ENCODE data around the gene AMZ1. TPM values are rescaled to one million over a fixed set of nuclear protein-coding genes. Genes with fewer than 3 reads are reported as not detected.

Gene AMZ1
- total RNA-seq, 4 donors from 2014 or later: 0.35 to 4.6 (median 4.4) TPM; not detected in 1

DNA sequence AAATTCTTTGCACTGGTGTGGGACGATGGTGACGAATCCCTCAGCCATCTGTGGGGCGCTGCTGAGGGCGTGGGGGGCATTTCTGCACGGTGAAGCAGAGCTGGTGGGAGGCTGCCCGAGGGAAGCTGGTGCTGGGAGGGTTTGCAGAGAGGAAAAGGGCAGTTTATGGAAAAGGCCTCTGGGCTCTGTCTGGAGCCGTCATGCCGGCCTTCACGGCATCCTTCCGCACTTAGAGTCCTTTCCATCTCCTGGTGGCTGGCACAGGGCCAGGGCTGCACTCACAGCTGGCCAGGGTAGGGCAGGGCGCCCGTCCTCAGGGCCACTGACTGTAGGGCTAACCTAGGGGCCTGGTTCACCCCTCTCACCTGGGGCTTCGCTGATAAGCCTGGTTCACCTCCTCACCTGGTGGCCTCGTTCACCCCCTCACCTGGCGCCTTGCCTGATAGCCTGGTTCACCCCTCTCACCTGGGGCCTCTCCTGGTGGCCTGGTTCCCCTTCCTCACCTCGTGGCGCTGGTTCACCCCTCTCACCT, 598 bp upstream of the AMZ1 start:
- no peaks in the 10 kb centered on the region for H3K36me3 ChIP-seq
- no peak overlapping the region for H3K4me3 ChIP-seq
- H3K9me3 ChIP-seq: no peaks in the 10 kb centered on the region
- H3K27ac ChIP-seq: no peak overlapping the region
- TF ChIP-seq, protein P1, sequence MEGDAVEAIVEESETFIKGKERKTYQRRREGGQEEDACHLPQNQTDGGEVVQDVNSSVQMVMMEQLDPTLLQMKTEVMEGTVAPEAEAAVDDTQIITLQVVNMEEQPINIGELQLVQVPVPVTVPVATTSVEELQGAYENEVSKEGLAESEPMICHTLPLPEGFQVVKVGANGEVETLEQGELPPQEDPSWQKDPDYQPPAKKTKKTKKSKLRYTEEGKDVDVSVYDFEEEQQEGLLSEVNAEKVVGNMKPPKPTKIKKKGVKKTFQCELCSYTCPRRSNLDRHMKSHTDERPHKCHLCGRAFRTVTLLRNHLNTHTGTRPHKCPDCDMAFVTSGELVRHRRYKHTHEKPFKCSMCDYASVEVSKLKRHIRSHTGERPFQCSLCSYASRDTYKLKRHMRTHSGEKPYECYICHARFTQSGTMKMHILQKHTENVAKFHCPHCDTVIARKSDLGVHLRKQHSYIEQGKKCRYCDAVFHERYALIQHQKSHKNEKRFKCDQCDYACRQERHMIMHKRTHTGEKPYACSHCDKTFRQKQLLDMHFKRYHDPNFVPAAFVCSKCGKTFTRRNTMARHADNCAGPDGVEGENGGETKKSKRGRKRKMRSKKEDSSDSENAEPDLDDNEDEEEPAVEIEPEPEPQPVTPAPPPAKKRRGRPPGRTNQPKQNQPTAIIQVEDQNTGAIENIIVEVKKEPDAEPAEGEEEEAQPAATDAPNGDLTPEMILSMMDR (IDR thresholded peaks at IDR 0.05): no peak
- TF ChIP-seq POLR2A (IDR thresholded peaks at IDR 0.05): no peak
- DNase-seq: no peak
- H3K27me3 ChIP-seq: no peaks in the 10 kb centered on the region
- intact Hi-C loops (cut with DNase I; ENCODE audit: low total_unique reads): no loop called here
- H3K4me1 ChIP-seq: peaks cover 0 to 11% of the 10 kb centered on the region in 2 donors

DNA sequence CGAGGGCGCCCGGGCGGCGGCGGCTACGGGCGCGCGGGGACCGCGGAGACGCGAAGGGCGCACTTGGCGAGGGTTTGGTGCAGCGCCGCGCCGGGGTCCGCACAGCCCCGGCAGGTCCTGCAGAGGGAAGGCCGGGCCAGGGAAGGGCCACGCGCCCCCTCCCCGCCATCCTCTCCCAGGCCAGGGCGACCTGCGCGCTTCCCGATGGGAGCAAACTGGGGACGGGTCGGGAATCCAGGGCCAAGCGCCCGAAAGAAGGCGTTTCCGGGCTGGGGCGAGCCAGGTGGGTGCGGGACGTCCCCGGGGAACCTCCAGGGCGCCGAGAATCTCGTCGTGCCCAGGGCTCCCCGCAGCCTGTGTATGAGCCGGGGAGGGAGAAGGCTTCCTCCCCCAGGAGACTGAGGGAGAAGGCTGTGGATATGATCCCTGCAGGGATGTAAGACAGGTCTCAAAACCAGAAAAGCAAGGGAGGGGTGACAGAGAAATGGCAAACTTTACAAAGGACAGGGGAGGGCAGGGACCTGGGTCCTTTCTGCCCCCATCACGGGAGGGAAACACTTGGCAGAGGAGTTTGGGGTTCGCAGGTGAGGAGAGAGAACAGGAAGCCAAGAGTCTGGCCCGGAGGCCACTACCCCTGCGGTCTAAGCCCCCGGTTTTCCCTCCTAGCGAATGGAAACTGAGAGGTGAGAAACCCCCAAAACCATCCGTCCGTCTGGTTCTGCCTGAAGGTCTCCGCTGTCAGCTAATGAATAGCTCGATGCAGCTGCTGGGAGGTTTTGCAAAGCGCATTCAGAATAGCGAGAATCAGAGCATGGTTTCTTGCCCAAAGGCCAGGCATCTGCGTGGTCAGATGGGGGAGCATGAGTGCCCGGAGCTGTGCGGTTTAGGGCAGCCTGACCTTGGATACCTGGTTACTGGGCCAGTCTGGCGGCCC, 674 bp downstream of the AMZ1 start:
- peak overlapping the region; percentile 6 to 34 for H3K4me3 ChIP-seq
- H3K27me3 ChIP-seq: no peaks in the 10 kb centered on the region
- H3K9me3 ChIP-seq: no peaks in the 10 kb centered on the region
- no peak overlapping the region for H3K27ac ChIP-seq
- DNase-seq: no peak
- intact Hi-C loops (cut with DNase I; ENCODE audit: low total_unique reads): no loop called here
- H3K4me1 ChIP-seq: peaks cover 0 to 11% of the 10 kb centered on the region in 2 donors
- no peaks in the 10 kb centered on the region for H3K36me3 ChIP-seq
- TF ChIP-seq, protein P1 (IDR thresholded peaks at IDR 0.05): no peak
- no peak for TF ChIP-seq POLR2A (IDR thresholded peaks at IDR 0.05)

DNA sequence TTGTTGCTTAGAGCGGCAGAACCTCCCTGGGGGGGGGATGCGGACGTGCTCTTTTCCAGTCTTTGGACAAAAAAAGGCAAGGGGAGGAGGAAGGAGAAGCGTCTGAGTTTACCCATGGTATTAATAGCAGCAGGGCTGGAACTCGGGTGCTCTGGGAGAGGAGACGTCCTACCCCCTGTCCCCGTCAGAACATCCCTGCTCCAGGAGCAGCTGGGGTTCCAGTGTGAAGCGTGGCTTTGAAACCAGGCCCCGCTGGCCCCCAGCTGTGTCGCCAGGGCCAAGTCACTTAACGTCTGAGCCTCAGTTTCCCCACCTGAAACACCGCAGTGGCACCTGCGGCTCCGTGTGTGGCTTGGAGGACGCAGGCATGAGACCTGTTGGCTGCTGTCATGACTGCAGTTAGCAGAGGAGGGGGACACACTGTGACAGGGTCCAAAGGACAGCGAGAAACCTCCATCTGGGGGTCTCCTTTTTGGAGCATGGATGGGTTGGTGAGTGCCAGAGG, 1.4 kb downstream of the AMZ1 start:
- H3K27ac ChIP-seq: no peak overlapping the region
- peaks cover 0 to 11% of the 10 kb centered on the region in 2 donors for H3K4me1 ChIP-seq
- intact Hi-C loops (cut with DNase I; ENCODE audit: low total_unique reads): no loop called here
- DNase-seq: no peak
- no peaks in the 10 kb centered on the region for H3K36me3 ChIP-seq
- TF ChIP-seq, protein P1 (IDR thresholded peaks at IDR 0.05): no peak
- no peak for TF ChIP-seq POLR2A (IDR thresholded peaks at IDR 0.05)
- no peaks in the 10 kb centered on the region for H3K9me3 ChIP-seq
- no peak overlapping the region for H3K4me3 ChIP-seq
- H3K27me3 ChIP-seq: no peaks in the 10 kb centered on the region

DNA sequence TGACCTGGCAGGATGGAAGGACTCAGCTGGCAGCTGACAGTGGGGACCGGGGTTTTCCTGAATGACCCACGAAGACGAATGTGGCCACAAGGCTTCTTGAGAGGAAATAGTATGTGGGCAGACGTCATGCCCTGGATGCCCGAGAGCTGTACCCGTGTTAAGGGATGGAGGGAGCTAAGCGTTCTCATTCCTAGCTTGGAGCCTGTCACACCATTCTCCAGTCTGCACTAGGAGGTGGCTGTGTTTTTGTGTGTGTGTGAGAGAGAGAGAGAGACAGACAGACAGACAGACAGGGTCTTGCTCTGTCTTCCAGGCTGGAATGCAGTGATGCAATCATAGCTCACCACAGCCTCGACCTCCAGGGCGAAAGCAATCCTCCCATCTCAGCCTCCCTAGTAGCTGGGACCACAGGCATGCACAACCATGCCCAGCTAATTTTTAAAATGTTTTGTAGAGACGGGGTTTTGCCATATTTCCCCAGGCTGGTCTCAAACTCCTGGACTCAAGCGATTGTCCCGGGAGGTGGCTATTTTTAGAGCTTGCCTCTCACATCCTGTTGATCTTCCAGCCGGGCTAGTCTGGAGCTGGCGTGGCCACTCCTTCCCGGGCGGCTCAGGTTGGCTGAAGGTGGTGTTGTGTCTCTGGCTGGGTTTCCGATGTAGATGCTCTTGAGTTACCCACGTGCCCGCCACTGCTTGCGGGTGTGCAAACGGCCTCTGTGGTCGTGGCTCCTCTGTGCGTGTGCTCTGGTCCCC, 2.1 kb downstream of the AMZ1 start:
- Histone ChIP-seq H3K27me3 (no peaks in the 10 kb centered on the region), H3K27ac (no peak overlapping the region), H3K36me3 (no peaks in the 10 kb centered on the region), H3K4me3 (no peak overlapping the region), H3K4me1 (peaks cover 0 to 11% of the 10 kb centered on the region in 2 donors), H3K9me3 (no peaks in the 10 kb centered on the region)
- TF ChIP-seq POLR2A (IDR thresholded peaks at IDR 0.05): no peak
- TF ChIP-seq, protein P1 (IDR thresholded peaks at IDR 0.05): no peak
- intact Hi-C loops (cut with DNase I; ENCODE audit: low total_unique reads): no loop called here
- DNase-seq: no peak
